ENCODE results near the gene PTEN.

DNA sequence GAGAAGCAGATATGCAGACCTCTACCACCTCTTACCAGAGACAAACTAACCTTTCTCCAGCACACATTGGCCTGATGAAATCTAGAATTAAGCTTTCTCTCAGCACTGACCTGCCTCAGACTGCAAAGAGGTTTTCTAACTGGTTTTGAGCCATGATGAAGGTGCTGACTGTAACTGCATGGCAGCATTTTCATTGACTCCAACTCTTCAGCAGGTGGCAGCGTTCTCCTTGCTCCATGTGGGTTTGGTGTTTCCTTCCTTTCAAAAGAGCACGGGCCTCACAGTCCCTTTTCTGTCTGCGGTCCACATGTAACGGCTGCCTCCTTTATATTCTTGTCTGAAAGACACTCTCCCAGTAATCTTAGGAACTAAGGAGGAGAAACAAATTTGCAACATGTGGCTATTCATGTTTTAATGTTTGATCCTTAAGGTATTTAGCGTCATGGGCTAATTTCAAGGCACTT, 12.7 kb upstream of the PTEN start:
- TF ChIP-seq CTCF (IDR thresholded peaks at IDR 0.05): peak; percentile 82
- TF ChIP-seq ZFX (IDR thresholded peaks at IDR 0.05; ENCODE audit: borderline replicate concordance): no peak

Data from 22Rv1 (cell line).